GM12878 (cell line): ENCODE results near the gene SASH3. TPM values are rescaled to one million over a fixed set of nuclear protein-coding genes. Genes with fewer than 3 reads are reported as not detected.

Experiments
- ATAC-seq: fragments of 200-7000 bp; cut with Tn5 transposase; 3 replicates; pipeline ENCODE4 v1.9.1; 2020; ENCODE audit warnings: mild to moderate bottlenecking, moderate library complexity
- BruUV-seq: library from RNA; stranded (reverse); fragments of 400-500 nt; replicated peaks from 2 replicates; lab custom pipeline; 2021; lab: Mats Ljungman, UMichigan
- CTCF ChIA-PET: fragments of 300-600 bp; sonication (Branson Sonifier 250); formaldehyde crosslinking; extraction: SDS; loops from one replicate; lab custom pipeline; 2021; ENCODE audit warnings: inconsistent platforms; lab: Yijun Ruan, JAX
- POLR2A ChIA-PET: fragments of 350-600 bp; formaldehyde crosslinking; extraction: SDS; loops from one replicate; lab custom pipeline; 2021; ENCODE audit warnings: inconsistent platforms; lab: Charles Lee
- RAD21 ChIA-PET: fragments of 300-600 bp; sonication (Branson Sonifier 250); formaldehyde crosslinking; loops from one replicate; lab custom pipeline; 2023; ENCODE audit warnings: antibody characterized with exemption; ENCODE audit not compliant: unreplicated experiment; lab: Charles Lee
- SMC1A ChIA-PET: fragments of 300-600 bp; sonication (Branson Sonifier 250); formaldehyde crosslinking; loops from one replicate; lab custom pipeline; 2023; ENCODE audit not compliant: unreplicated experiment, uncharacterized antibody; lab: Charles Lee
- DNase-seq: peaks from one replicate; pipeline ENCODE4 v3.0.0-alpha.2; 2011; ENCODE audit warnings: low read depth, low spot score
- FAIRE-seq: peaks from 3 replicates; lab custom pipeline; 2011; peaks lifted over from hg19 to GRCh38; lab: Jason Lieb, UNC
- H2AFZ ChIP-seq: 2 replicates; pipeline ENCODE4 v1.6.0; 2011; ENCODE audit warnings: low read depth, low read length, control low read depth; ENCODE audit not compliant: control insufficient read depth
- H3K27ac ChIP-seq: 2 replicates; pipeline ENCODE4 v1.5.1; 2011; ENCODE audit warnings: control low read depth; ENCODE audit not compliant: control insufficient read depth, insufficient read depth
- H3K27me3 ChIP-seq, 2 experiments: replicated peaks in 1 of 2; 2 replicates each; pipeline versions ENCODE4 v1.6.0 to v1.6.1; 2011; ENCODE audit warnings: low read length in 1 of 2; ENCODE audit not compliant: control insufficient read depth in 2 of 2, insufficient read depth in 2 of 2
- H3K36me3 ChIP-seq, 2 experiments: 2 replicates each; pipeline ENCODE4 v1.5.1; 2011; ENCODE audit warnings: low read length in 1 of 2; ENCODE audit not compliant: control insufficient read depth in 2 of 2, insufficient read depth in 2 of 2
- H3K4me1 ChIP-seq: 2 replicates; pipeline ENCODE4 v1.6.1; 2011; ENCODE audit warnings: mild to moderate bottlenecking, low read length, moderate library complexity, mixed read lengths; ENCODE audit not compliant: control insufficient read depth, insufficient read depth
- H3K4me2 ChIP-seq: 2 replicates; pipeline ENCODE4 v1.6.0; 2011; ENCODE audit warnings: control low read depth; ENCODE audit not compliant: control insufficient read depth, insufficient read depth
- H3K4me3 ChIP-seq: fragments of 200-600 bp; sonication (generic); 2 replicates; pipeline ENCODE4 v1.5.1; 2016
- H3K79me2 ChIP-seq: 2 replicates; pipeline ENCODE4 v1.6.0; 2011; ENCODE audit warnings: low read length; ENCODE audit not compliant: control insufficient read depth, insufficient read depth
- H3K9ac ChIP-seq: 2 replicates; pipeline ENCODE4 v1.8.0; 2011; ENCODE audit warnings: low read length, control low read depth, mixed read lengths; ENCODE audit not compliant: control insufficient read depth, insufficient read depth
- H3K9me3 ChIP-seq: replicated peaks from 3 replicates; pipeline ENCODE4 v1.5.1; 2011; ENCODE audit warnings: mild to moderate bottlenecking, low read length; ENCODE audit not compliant: control insufficient read depth, insufficient read depth
- H4K20me1 ChIP-seq: 2 replicates; pipeline ENCODE4 v1.6.0; 2011; ENCODE audit not compliant: control insufficient read depth, insufficient read depth
- ASH2L ChIP-seq: fragments of 300-600, 200-600 bp; sonication (generic); IDR thresholded peaks from 2 replicates; pipeline ENCODE4 v1.6.1; 2017; ENCODE audit warnings: low read depth, mild to moderate bottlenecking, borderline replicate concordance
- BCL3 ChIP-seq: IDR thresholded peaks from 2 replicates; pipeline ENCODE4 v1.6.1; 2011; ENCODE audit warnings: borderline replicate concordance, low read depth, mild to moderate bottlenecking, moderate library complexity, low read length; ENCODE audit not compliant: insufficient read depth, poor library complexity, severe bottlenecking
- CBX3 ChIP-seq: fragments of 200-600 bp; sonication (generic); IDR thresholded peaks from 2 replicates; pipeline ENCODE4 v1.6.1; 2016; ENCODE audit warnings: low read depth, borderline replicate concordance
- CHD2 ChIP-seq: IDR thresholded peaks from 2 replicates; pipeline ENCODE4 v1.6.1; 2011; ENCODE audit warnings: low read depth, low read length, improper control_type of control experiment, borderline replicate concordance
- E2F4 ChIP-seq: IDR thresholded peaks from 2 replicates; pipeline ENCODE4 v1.6.1; 2012; ENCODE audit warnings: low read depth, low read length, improper control_type of control experiment
- FOXM1 ChIP-seq: IDR thresholded peaks from 2 replicates; pipeline ENCODE4 v1.6.1; 2012; ENCODE audit warnings: low read depth, mild to moderate bottlenecking, inconsistent platforms, low read length, moderate library complexity
- GABPA ChIP-seq: IDR thresholded peaks from 2 replicates; pipeline ENCODE4 v1.6.1; 2014; ENCODE audit warnings: antibody characterized with exemption, low read depth, mild to moderate bottlenecking, inconsistent platforms
- KAT2A ChIP-seq: conservative IDR thresholded peaks from 2 replicates; pipeline ENCODE4 v1.6.1; 2011; ENCODE audit warnings: low read depth, low read length; ENCODE audit not compliant: control insufficient read depth
- KDM1A ChIP-seq: fragments of 200-600 bp; sonication (generic); IDR thresholded peaks from 2 replicates; pipeline ENCODE4 v1.6.1; 2016; ENCODE audit warnings: borderline replicate concordance
- LARP7 ChIP-seq: fragments of 450-650 bp; IDR thresholded peaks from 2 replicates; pipeline ENCODE4 v1.6.1; 2017; ENCODE audit warnings: mild to moderate bottlenecking
- MTA2 ChIP-seq: fragments of 450-650 bp; IDR thresholded peaks from 2 replicates; pipeline ENCODE4 v1.6.1; 2016; ENCODE audit warnings: low read depth, mild to moderate bottlenecking, moderate library complexity
- NFIC ChIP-seq: IDR thresholded peaks from 2 replicates; pipeline ENCODE4 v1.6.1; 2012; ENCODE audit warnings: low read depth, mild to moderate bottlenecking, inconsistent platforms, low read length, moderate library complexity
- RAD21 ChIP-seq: IDR thresholded peaks from 2 replicates; pipeline ENCODE4 v1.6.1; 2011; ENCODE audit warnings: mild to moderate bottlenecking, low read depth, low read length, moderate library complexity; ENCODE audit not compliant: insufficient read depth
- RCOR1 ChIP-seq: conservative IDR thresholded peaks from 2 replicates; pipeline ENCODE4 v1.6.1; 2012; ENCODE audit warnings: low read depth, low read length, improper control_type of control experiment
- SMAD5 ChIP-seq: IDR thresholded peaks from 2 replicates; pipeline ENCODE4 v1.6.1; 2016; ENCODE audit warnings: antibody characterized with exemption, low read depth
- YBX1 ChIP-seq: fragments of 450-650 bp; IDR thresholded peaks from 2 replicates; pipeline ENCODE4 v1.6.1; 2016; ENCODE audit warnings: antibody characterized with exemption
- YY1 ChIP-seq: IDR thresholded peaks from 2 replicates; pipeline ENCODE4 v1.6.1; 2011; ENCODE audit warnings: low read depth, mild to moderate bottlenecking, low read length
- WGBS: methylation state at CpG from one replicate; pipeline ENCODE4 v1.1.6; 2016; ENCODE audit warnings: low lambda C conversion rate; ENCODE audit not compliant: insufficient replicate concordance, insufficient coverage; ENCODE audit errors: missing lambda C conversion rate; 5-methylcytosine and 5-hydroxymethylcytosine counted together
- in situ Hi-C: fragments of 300-500 bp; cut with MboI; formaldehyde crosslinking; loops from 9 replicates; pipeline ENCODE4 v1.14.3; 2018; ENCODE audit warnings: mixed read lengths
- intact Hi-C: fragments of 100-400 bp; cut with micrococcal nuclease; formaldehyde crosslinking; loops from one replicate; pipeline ENCODE4 v1.14.2; 2022; ENCODE audit not compliant: unreplicated experiment
- polyA plus RNA-seq, 11 experiments: library from polyadenylated mRNA; depleted of rRNA in 4 of 11; unstranded in 6 of 11; stranded (reverse) in 5 of 11; fragments of >200 nt; fragmentation: Nextera tagmentation in 4 of 11; fragmentation: Illumina TruSeq in 1 of 11; extraction: Ambion mirVana in 4 of 11; extraction: Trizol in 1 of 11; gene quantifications; 1 replicate in 1 of 11; 2 replicates in 10 of 11; pipeline versions ENCODE4 v1.2.1 to v1.2.3, GENCODE V29; 2011 to 2016; ENCODE audit warnings: inconsistent platforms in 2 of 11, missing spikeins in 2 of 11, low read depth in 1 of 11
- total RNA-seq, 4 experiments: library from RNA; depleted of rRNA in 3 of 4; stranded (reverse); fragments of >200 nt in 3 of 4; fragmentation: Illumina TruSeq in 1 of 4; extraction: Trizol in 1 of 4; gene quantifications; 2 replicates each; pipeline versions ENCODE4 v1.2.1 to v1.2.3, GENCODE V29; 2013 to 2021

Gene SASH3
- total and polyA plus RNA-seq, 10 of the 15 experiments (the other 5 are each of a cell fraction or from before 2014, with no cell fraction given): 23.1 to 233 (median 160) TPM

- Histone ChIP-seq H3K27ac (no peak overlapping the region), H2AFZ (no peak overlapping the region), H4K20me1 (no peaks in the 10 kb centered on the region), H3K9me3 (no peaks in the 10 kb centered on the region), H3K4me3 (no peak overlapping the region), H3K9ac (no peak overlapping the region), H3K4me1 (no peaks in the 10 kb centered on the region), H3K27me3 (no peaks in the 10 kb centered on the region; a peak in 1 of 4 replicates), H3K36me3 (no peaks in the 10 kb centered on the region), H3K4me2 (no peak overlapping the region), H3K79me2 (no peaks in the 10 kb centered on the region)
- TF ChIP-seq BCL3 (no peak), ASH2L (no peak), CBX3 (no peak), KDM1A (no peak), MTA2 (no peak), RCOR1 (no peak), LARP7 (no peak), CHD2 (no peak), KAT2A (no peak), E2F4 (no peak), YBX1 (no peak), YY1 (no peak), RAD21 (no peak), FOXM1 (no peak), GABPA (no peak), SMAD5 (no peak), NFIC (no peak)
- ChIA-PET SMC1A (no interaction called here), POLR2A (no interaction called here), RAD21 (no interaction called here), CTCF (no interaction called here)
- in situ Hi-C loops (no loop called here), intact Hi-C loops (no loop called here)
- WGBS: 88% methylated on average over 2 of the region's 2 CpGs
- no peak for FAIRE-seq
- no peak for DNase-seq
- ATAC-seq: no peak
- BruUV-seq: no TSS peak
Observed at GRCh38 chrX:129749069-129749468, 30.7 kb upstream of the SASH3 start.
